Effector CD8-positive, alpha-beta T cell (primary cell): ENCODE data around the gene VPS11.

Experiments used
- DNase-seq: peaks from one replicate; lab custom pipeline; 2025; lab: John Stamatoyannopoulos, UW

VPS11 gene

GRCh38 chr11:119081682-119082260, 14.2 kb downstream of the VPS11 start:
- DNase-seq, result no peak

GRCh38 chr11:119084663-119085436, 17.2 kb downstream of the VPS11 start, which contains the start of gene HMBS:
TSS of gene HMBS (plus strand) at chr11:119084881. CDS start at chr11:119085034, 153 bp downstream.
- peak; percentile 83 for DNase-seq

GRCh38 chr11:119085437-119085847, 17.8 kb downstream of the VPS11 start:
- DNase-seq, result no peak

- no peak for DNase-seq
Observed at GRCh38 chr11:119087123-119087522, 19.5 kb downstream of the VPS11 start.

GRCh38 chr11:119087747-119088241, 20.2 kb downstream of the VPS11 start:
- DNase-seq, result no peak

GRCh38 chr11:119088406-119088805, 20.8 kb downstream of the VPS11 start:
- no peak for DNase-seq

- DNase-seq, result no peak
Observed at GRCh38 chr11:119089319-119089718, 21.7 kb downstream of the VPS11 start.

- no peak for DNase-seq
Observed at GRCh38 chr11:119091178-119091577, 23.6 kb downstream of the VPS11 start.

- no peak for DNase-seq
Observed at GRCh38 chr11:119091966-119092879, 24.6 kb downstream of the VPS11 start.

GRCh38 chr11:119092880-119093842, 25.5 kb downstream of the VPS11 start:
- DNase-seq, result no peak

GRCh38 chr11:119093942-119094815, 26.6 kb downstream of the VPS11 start:
- peak; percentile 34 for DNase-seq

- no peak for DNase-seq
Observed at GRCh38 chr11:119094816-119095065, 27.1 kb downstream of the VPS11 start.

- peak; percentile 99 for DNase-seq
Observed at GRCh38 chr11:119095066-119095880, 27.7 kb downstream of the VPS11 start.

- no peak for DNase-seq
Observed at GRCh38 chr11:119099711-119100110, 32.1 kb downstream of the VPS11 start.

- no peak for DNase-seq
Observed at GRCh38 chr11:119100246-119100970, 32.8 kb downstream of the VPS11 start.

- DNase-seq, result no peak
Observed at GRCh38 chr11:119100994-119101758, 33.6 kb downstream of the VPS11 start.

- peak; percentile 72 for DNase-seq
Observed at GRCh38 chr11:119101759-119102423, 34.3 kb downstream of the VPS11 start, which contains the start of gene DPAGT1. TSS of gene DPAGT1 (minus strand) at chr11:119101853. CDS start at chr11:119101655, 198 bp downstream.
